DND-41 (cell line): Measurements from ENCODE around the gene RYR3.

Experiments
- ATAC-seq: fragments of 200-7000 bp; cut with Tn5 transposase; 3 replicates; pipeline ENCODE4 v1.9.1; 2021; ENCODE audit warnings: low read depth; ENCODE audit not compliant: insufficient read depth
- DNase-seq: peaks from one replicate; pipeline ENCODE4 v3.0.0-alpha.2; 2020
- H2AFZ ChIP-seq: 2 replicates; pipeline ENCODE4 v1.6.0; 2012; ENCODE audit warnings: low read depth, low read length
- H3K27ac ChIP-seq: 2 replicates; pipeline ENCODE4 v1.5.1; 2012; ENCODE audit warnings: low read length, inconsistent platforms
- H3K27me3 ChIP-seq: fragments of 200-600 bp; sonication (generic); 2 replicates; pipeline ENCODE4 v1.6.0; 2012; ENCODE audit warnings: low read length, mild to moderate bottlenecking, inconsistent platforms; ENCODE audit not compliant: insufficient read depth, poor library complexity
- H3K36me3 ChIP-seq: 2 replicates; pipeline ENCODE4 v1.5.1; 2012; ENCODE audit warnings: low read length, inconsistent platforms; ENCODE audit not compliant: insufficient read depth
- H3K4me1 ChIP-seq: 2 replicates; pipeline ENCODE4 v1.5.1; 2012; ENCODE audit warnings: mild to moderate bottlenecking, low read length; ENCODE audit not compliant: insufficient read depth
- H3K4me2 ChIP-seq: 2 replicates; pipeline ENCODE4 v1.6.0; 2012; ENCODE audit warnings: mild to moderate bottlenecking, moderate library complexity, low read length, inconsistent platforms; ENCODE audit not compliant: insufficient read depth
- H3K4me3 ChIP-seq, 2 experiments: fragments of 200-600 bp in 1 of 2; shearing (Covaris generic) in 1 of 2; 2 replicates each; pipeline ENCODE4 v1.5.1; 2012 to 2016; ENCODE audit warnings: inconsistent platforms in 2 of 2, low read length in 2 of 2, mild to moderate bottlenecking in 2 of 2, low read depth in 1 of 2, moderate library complexity in 1 of 2
- H3K79me2 ChIP-seq: 2 replicates; pipeline ENCODE4 v1.6.0; 2012; ENCODE audit warnings: low read length, inconsistent platforms; ENCODE audit not compliant: insufficient read depth
- H3K9ac ChIP-seq: 2 replicates; pipeline ENCODE4 v1.6.0; 2012; ENCODE audit warnings: low read depth, mild to moderate bottlenecking, inconsistent platforms, low read length, moderate library complexity
- H3K9me3 ChIP-seq: 2 replicates; pipeline ENCODE4 v1.5.1; 2012; ENCODE audit warnings: low read length, moderate library complexity, mild to moderate bottlenecking, inconsistent platforms; ENCODE audit not compliant: insufficient read depth, severe bottlenecking
- H4K20me1 ChIP-seq: 2 replicates; pipeline ENCODE4 v1.6.0; 2012; ENCODE audit warnings: low read length; ENCODE audit not compliant: insufficient read depth
- CTCF ChIP-seq: IDR thresholded peaks from 2 replicates; pipeline ENCODE4 v1.5.1; 2012; ENCODE audit warnings: borderline replicate concordance, low read length, moderate library complexity, mild to moderate bottlenecking; ENCODE audit not compliant: poor library complexity, severe bottlenecking; ENCODE audit errors: extremely low read depth
- EZH2 ChIP-seq: IDR thresholded peaks from 3 replicates; pipeline ENCODE4 v1.6.1; 2012; ENCODE audit warnings: borderline replicate concordance, low read depth, mild to moderate bottlenecking, moderate library complexity, low read length, inconsistent platforms; ENCODE audit not compliant: severe bottlenecking

The RYR3 gene

GRCh38 chr15:33662014-33662413 is 351.2 kb downstream of the RYR3 start:
- Histone ChIP-seq H3K4me1 (no peaks in the 10 kb centered on the region), H3K27ac (no peak overlapping the region), H3K79me2 (no peaks in the 10 kb centered on the region), H3K27me3 (no peaks in the 10 kb centered on the region), H3K9me3 (no peaks in the 10 kb centered on the region), H3K4me3 (no peak overlapping the region), H3K4me2 (no peak overlapping the region), H2AFZ (no peak overlapping the region), H4K20me1 (no peaks in the 10 kb centered on the region), H3K36me3 (no peaks in the 10 kb centered on the region), H3K9ac (no peak overlapping the region)
- TF ChIP-seq CTCF (no peak), EZH2 (no peak)
- no peak for DNase-seq
- no peak for ATAC-seq

DNA sequence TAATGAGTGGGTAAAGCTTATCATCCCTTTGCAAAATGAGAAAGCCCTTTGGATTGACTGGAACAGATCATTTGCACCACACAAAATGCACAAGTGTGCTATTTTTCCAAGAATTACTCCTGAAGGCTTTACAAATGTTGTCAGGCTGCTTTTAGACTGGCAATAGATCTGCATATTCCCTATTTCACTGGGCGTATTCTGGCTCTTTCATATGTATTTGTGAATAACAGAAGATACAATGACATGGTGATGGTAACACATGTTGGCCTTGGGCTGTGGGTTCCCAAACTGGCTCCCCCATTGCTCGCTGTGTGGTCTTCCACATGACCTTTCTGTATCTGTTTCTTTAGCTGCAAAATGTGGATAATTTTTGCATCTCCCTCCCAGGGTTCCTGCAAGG is 354.2 kb downstream of the RYR3 start:
- no peaks in the 10 kb centered on the region for H3K79me2 ChIP-seq
- H2AFZ ChIP-seq, result no peak overlapping the region
- no peak overlapping the region for H3K4me2 ChIP-seq
- no peak for ATAC-seq
- no peaks in the 10 kb centered on the region for H3K36me3 ChIP-seq
- H3K9ac ChIP-seq, result no peak overlapping the region
- H3K9me3 ChIP-seq, result no peaks in the 10 kb centered on the region
- no peak overlapping the region for H3K4me3 ChIP-seq
- DNase-seq, result no peak
- TF ChIP-seq EZH2 (no peak), CTCF (no peak)
- no peaks in the 10 kb centered on the region for H3K4me1 ChIP-seq
- H3K27ac ChIP-seq, result no peak overlapping the region
- no peaks in the 10 kb centered on the region for H4K20me1 ChIP-seq
- H3K27me3 ChIP-seq, result no peaks in the 10 kb centered on the region

GRCh38 chr15:33670567-33670966 is 359.8 kb downstream of the RYR3 start:
- no peak for ATAC-seq

More at GRCh38 chr15:33670567-33670966, 359.8 kb downstream of the RYR3 start:
- Histone ChIP-seq H3K27ac (no peak overlapping the region), H3K4me1 (no peaks in the 10 kb centered on the region), H2AFZ (no peak overlapping the region), H3K4me3 (no peak overlapping the region), H3K27me3 (peaks cover 3% of the 10 kb centered on the region), H3K79me2 (no peaks in the 10 kb centered on the region), H3K9me3 (no peaks in the 10 kb centered on the region), H3K4me2 (no peak overlapping the region), H3K36me3 (no peaks in the 10 kb centered on the region), H3K9ac (no peak overlapping the region), H4K20me1 (no peaks in the 10 kb centered on the region)
- DNase-seq, result no peak
- no peak for TF ChIP-seq CTCF
- TF ChIP-seq EZH2, result no peak
